Measurements from ENCODE around the gene LCORL. TPM values are rescaled to one million over a fixed set of nuclear protein-coding genes. Genes with fewer than 3 reads are reported as not detected.

LCORL gene
- total and polyA plus RNA-seq, 2 donors (not counting 3 experiments of a cell fraction or from before 2014, with no cell fraction given), result 2.8 to 23.9 TPM

- Histone ChIP-seq H2AFZ (ENCODE audit: low read depth, low read length) (no peak overlapping the region), H3K27ac (ENCODE audit: insufficient read depth, low read depth, low read length) (no peak overlapping the region), H3K4me2 (ENCODE audit: insufficient read depth, low read length) (no peak overlapping the region), H4K20me1 (replicated peaks; ENCODE audit: control insufficient read depth, extremely low read depth, insufficient read depth, low read length) (peaks cover 3% of the 10 kb centered on the region), H3K79me2 (ENCODE audit: control insufficient read depth, insufficient read depth, low read length) (no peaks in the 10 kb centered on the region), H3K4me1 (ENCODE audit: control insufficient read depth, extremely low read depth, insufficient read depth, low read length) (no peaks in the 10 kb centered on the region), H3K9me1 (replicated peaks; ENCODE audit: control insufficient read depth, extremely low read depth, insufficient read depth, low read length) (peaks cover 5% of the 10 kb centered on the region), H3K27me3 (ENCODE audit: control insufficient read depth in 2 of 2, insufficient read depth in 2 of 2, low read length in 2 of 2) (no peaks in the 10 kb centered on the region), H3K4me3 (replicated peaks in 1 of 3; ENCODE audit: insufficient read depth in 1 of 3, low read depth in 1 of 3, low read length in 3 of 3) (no peak overlapping the region), H3K36me3 (ENCODE audit: control insufficient read depth in 2 of 2, extremely low read depth in 1 of 2, insufficient read depth in 2 of 2, low read length in 2 of 2) (no peaks in the 10 kb centered on the region), H3K9me3 (replicated peaks; ENCODE audit: control insufficient read depth, insufficient read depth, low read length) (no peaks in the 10 kb centered on the region), H3K9ac (replicated peaks; ENCODE audit: extremely low read depth, insufficient read depth, low read length) (no peak overlapping the region)
- DNase-seq (ENCODE audit: low read depth, low spot score) (no peak), FAIRE-seq (no peak)
- dilution Hi-C loops (cut with MboI; ENCODE audit: extremely low pct_ligation_motif_present, low sequenced_read_pairs) (no loop called here), intact Hi-C loops (cut with micrococcal nuclease) (no loop called here)
- no TSS peak for BruUV-seq (replicated peaks)
- ChIA-PET POLR2A (no interaction called here), CTCF (interaction anchor here (1.6 kb wide), 1 partner anchor 140 kb away, joined by 5 read pairs; no protein-coding TSS in a partner anchor)
- TF ChIP-seq CTCF (IDR thresholded peaks at IDR 0.05; ENCODE audit: extremely low read depth in 1 of 2, insufficient read depth in 1 of 2, low read depth in 1 of 2, low read length in 2 of 2) (no peak), FOS (IDR thresholded peaks at IDR 0.05; ENCODE audit: borderline replicate concordance, insufficient read depth, low read length) (no peak)
Measured at GRCh38 chr4:17957688-17958087, 63.9 kb downstream of the LCORL start.

GRCh38 chr4:17956245-17956644, 65.3 kb downstream of the LCORL start:
- H3K4me2 ChIP-seq (ENCODE audit: insufficient read depth, low read length), result no peak overlapping the region
- H4K20me1 ChIP-seq (replicated peaks; ENCODE audit: control insufficient read depth, extremely low read depth, insufficient read depth, low read length), result peaks cover 3% of the 10 kb centered on the region
- no peak overlapping the region for H3K27ac ChIP-seq (ENCODE audit: insufficient read depth, low read depth, low read length)
- CTCF ChIA-PET, result no interaction called here
- dilution Hi-C loops (cut with MboI; ENCODE audit: extremely low pct_ligation_motif_present, low sequenced_read_pairs), result no loop called here
- no peaks in the 10 kb centered on the region for H3K27me3 ChIP-seq (ENCODE audit: control insufficient read depth in 2 of 2, insufficient read depth in 2 of 2, low read length in 2 of 2)
- POLR2A ChIA-PET, result no interaction called here
- no peaks in the 10 kb centered on the region for H3K36me3 ChIP-seq (ENCODE audit: control insufficient read depth in 2 of 2, extremely low read depth in 1 of 2, insufficient read depth in 2 of 2, low read length in 2 of 2)
- TF ChIP-seq MAX (IDR thresholded peaks at IDR 0.05; ENCODE audit: insufficient read depth, insufficient read length) (no peak), GATA2 (IDR thresholded peaks at IDR 0.05; ENCODE audit: insufficient read depth, insufficient read length, low read depth, low read length) (no peak), JUN (IDR thresholded peaks at IDR 0.05; ENCODE audit: borderline replicate concordance, insufficient read depth, insufficient read length, low read depth) (no peak), EZH2 (IDR thresholded peaks at IDR 0.05; ENCODE audit: borderline replicate concordance, low read depth, low read length, severe bottlenecking) (no peak), FOS (IDR thresholded peaks at IDR 0.05; ENCODE audit: borderline replicate concordance, insufficient read depth, low read length) (no peak), MYC (IDR thresholded peaks at IDR 0.05; ENCODE audit: low read depth, low read length) (no peak), CTCF (IDR thresholded peaks at IDR 0.05; ENCODE audit: extremely low read depth in 1 of 2, insufficient read depth in 1 of 2, low read depth in 1 of 2, low read length in 2 of 2) (no peak), POLR2A (IDR thresholded peaks at IDR 0.05; ENCODE audit: low read depth, low read length) (no peak)
- intact Hi-C loops (cut with micrococcal nuclease), result no loop called here
- no peak overlapping the region for H2AFZ ChIP-seq (ENCODE audit: low read depth, low read length)
- H3K4me3 ChIP-seq (replicated peaks in 1 of 3; ENCODE audit: insufficient read depth in 1 of 3, low read depth in 1 of 3, low read length in 3 of 3), result no peak overlapping the region
- no peaks in the 10 kb centered on the region for H3K4me1 ChIP-seq (ENCODE audit: control insufficient read depth, extremely low read depth, insufficient read depth, low read length)
- no peaks in the 10 kb centered on the region for H3K9me1 ChIP-seq (replicated peaks; ENCODE audit: control insufficient read depth, extremely low read depth, insufficient read depth, low read length)
- FAIRE-seq (no peak), DNase-seq (ENCODE audit: low read depth, low spot score) (no peak)
- H3K9me3 ChIP-seq (replicated peaks; ENCODE audit: control insufficient read depth, insufficient read depth, low read length), result no peaks in the 10 kb centered on the region
- no TSS peak for BruUV-seq (replicated peaks)
- no peak overlapping the region for H3K9ac ChIP-seq (replicated peaks; ENCODE audit: extremely low read depth, insufficient read depth, low read length)
- H3K79me2 ChIP-seq (ENCODE audit: control insufficient read depth, insufficient read depth, low read length), result no peaks in the 10 kb centered on the region

Measured in endothelial cell of umbilical vein (primary cell).